Thyroid gland (tissue), 4 donors: ENCODE data around the gene TRIM65. TPM values are rescaled to one million over a fixed set of nuclear protein-coding genes. Genes with fewer than 3 reads are reported as not detected.

Source experiments
- DNase-seq, 2 donors: peaks; one replicate each; pipeline ENCODE4 v3.0.0-alpha.2; 2019
- H3K27ac ChIP-seq, 3 donors: fragments of 200-600 bp; sonication (generic); 1 replicate in 2 of 3; 2 replicates in 1 of 3; pipeline ENCODE4 v1.5.1; 2016 to 2019; ENCODE audit warnings: mild to moderate bottlenecking in 1 of 3, moderate library complexity in 1 of 3
- H3K27me3 ChIP-seq: fragments of 200-600 bp; sonication (generic); one replicate; pipeline ENCODE4 v1.5.1; 2019
- H3K36me3 ChIP-seq, 2 donors: fragments of 200-600 bp; sonication (generic); one replicate each; pipeline ENCODE4 v1.5.1; 2016 to 2019
- H3K4me1 ChIP-seq, 2 donors: fragments of 200-600 bp; sonication (generic); one replicate each; pipeline ENCODE4 v1.5.1; 2017 to 2019
- H3K4me3 ChIP-seq, 3 donors: fragments of 200-600 bp; sonication (generic); replicated peaks in 1 of 3; 1 replicate in 2 of 3; 2 replicates in 1 of 3; pipeline ENCODE4 v1.5.1; 2016; ENCODE audit warnings: mild to moderate bottlenecking in 1 of 3
- H3K9me3 ChIP-seq: fragments of 200-600 bp; sonication (generic); one replicate; pipeline ENCODE4 v1.5.1; 2017
- CTCF ChIP-seq, 6 experiments: fragments of 200-600 bp in 3 of 6; fragments of 450-650 bp in 3 of 6; sonication (generic) in 3 of 6; IDR thresholded peaks; one replicate each; pipeline ENCODE4 v1.5.1; 2016 to 2019; ENCODE audit warnings: antibody characterized with exemption in 6 of 6, mild to moderate bottlenecking in 2 of 6, inconsistent platforms in 1 of 6, moderate library complexity in 1 of 6
- POLR2A ChIP-seq, 2 donors: fragments of 450-650 bp; IDR thresholded peaks; one replicate each; pipeline ENCODE4 v1.6.1; 2017; ENCODE audit warnings: antibody characterized with exemption in 2 of 2, mild to moderate bottlenecking in 2 of 2, moderate library complexity in 1 of 2
- WGBS, 2 donors: methylation state at CpG; one replicate each; pipeline ENCODE4 v1.1.5; 2017; 5-methylcytosine and 5-hydroxymethylcytosine counted together
- intact Hi-C: fragments of 100-400 bp; cut with DNase I; formaldehyde crosslinking; loops from one replicate; pipeline ENCODE4 v1.15.1; 2023
- total RNA-seq, 4 donors: library from RNA; depleted of rRNA; stranded (reverse); fragments of >200 nt; gene quantifications; one replicate each; pipeline ENCODE4 v1.2.3, GENCODE V29; 2016

TRIM65 gene
- total RNA-seq, 4 donors from 2014 or later, result 23.0 to 39.4 (median 31.8) TPM

- WGBS, 2 donors, result 57 to 64% methylated on average over 17 to 18 of the region's 18 CpGs
- Histone ChIP-seq H3K36me3 (peaks cover 0 to 8% of the 10 kb centered on the region in 2 donors), H3K27me3 (no peaks in the 10 kb centered on the region), H3K27ac (peak overlapping the region; percentile 44 to 76 (median 72)), H3K9me3 (no peaks in the 10 kb centered on the region), H3K4me3 (no peak overlapping the region), H3K4me1 (peaks cover 32 to 45% of the 10 kb centered on the region in 2 donors)
- TF ChIP-seq CTCF (IDR thresholded peaks at IDR 0.05), result no peak
- TF ChIP-seq POLR2A (IDR thresholded peaks at IDR 0.05), result no peak
- intact Hi-C loops, result no loop called here
- peak; percentile 61 for DNase-seq
These were observed 25.6 kb upstream of the TRIM65 start for GRCh38 chr17:75922173-75922961.

- H3K9me3 ChIP-seq, result no peaks in the 10 kb centered on the region
- H3K4me3 ChIP-seq, result no peak overlapping the region
- peaks cover 0 to 8% of the 10 kb centered on the region in 2 donors for H3K36me3 ChIP-seq
- 89 to 91% methylated on average over 11 to 14 of the region's 15 CpGs for WGBS, 2 donors
- no peak for TF ChIP-seq CTCF (IDR thresholded peaks at IDR 0.05)
- TF ChIP-seq POLR2A (IDR thresholded peaks at IDR 0.05), result no peak
- peak overlapping the region in 2 of 3 donors; percentile 72 to 76 for H3K27ac ChIP-seq
- H3K4me1 ChIP-seq, result peaks cover 32 to 45% of the 10 kb centered on the region in 2 donors
- no peaks in the 10 kb centered on the region for H3K27me3 ChIP-seq
- intact Hi-C loops, result no loop called here
- no peak for DNase-seq
These were observed 24.8 kb upstream of the TRIM65 start for GRCh38 chr17:75921596-75921995.

- peaks cover 0 to 8% of the 10 kb centered on the region in 2 donors for H3K36me3 ChIP-seq
- no peak overlapping the region for H3K4me3 ChIP-seq
- peak overlapping the region in 2 of 3 donors; percentile 47 to 52 for H3K27ac ChIP-seq
- TF ChIP-seq POLR2A (IDR thresholded peaks at IDR 0.05) (no peak), CTCF (IDR thresholded peaks at IDR 0.05) (no peak)
- peaks cover 32 to 45% of the 10 kb centered on the region in 2 donors for H3K4me1 ChIP-seq
- WGBS, 2 donors, result 48 to 79% methylated on average over 5 to 9 of the region's 11 CpGs
- DNase-seq, result peak; percentile 69 to 76
- H3K27me3 ChIP-seq, result no peaks in the 10 kb centered on the region
- intact Hi-C loops, result no loop called here
- H3K9me3 ChIP-seq, result no peaks in the 10 kb centered on the region
These were observed 23.4 kb upstream of the TRIM65 start for GRCh38 chr17:75920045-75920560.

- Histone ChIP-seq H3K27me3 (no peaks in the 10 kb centered on the region), H3K4me3 (no peak overlapping the region), H3K9me3 (no peaks in the 10 kb centered on the region), H3K36me3 (peaks cover 0 to 10% of the 10 kb centered on the region in 2 donors), H3K4me1 (peaks cover 32 to 45% of the 10 kb centered on the region in 2 donors), H3K27ac (peak overlapping the region in 1 of 3 donors; percentile 47)
- no peak for DNase-seq
- intact Hi-C loops, result no loop called here
- WGBS, 2 donors, result 89 to 93% methylated on average over 19 to 21 of the region's 22 CpGs
- no peak for TF ChIP-seq CTCF (IDR thresholded peaks at IDR 0.05)
- no peak for TF ChIP-seq POLR2A (IDR thresholded peaks at IDR 0.05)
These were observed 22.9 kb upstream of the TRIM65 start for GRCh38 chr17:75919611-75920010.

- Histone ChIP-seq H3K36me3 (peaks cover 8 to 21% of the 10 kb centered on the region in 2 donors), H3K9me3 (no peaks in the 10 kb centered on the region), H3K27me3 (no peaks in the 10 kb centered on the region), H3K27ac (no peak overlapping the region), H3K4me3 (no peak overlapping the region), H3K4me1 (peaks cover 19 to 34% of the 10 kb centered on the region in 2 donors)
- 94 to 97% methylated on average over 14 to 26 of the region's 31 CpGs for WGBS, 2 donors
- no peak for DNase-seq
- intact Hi-C loops, result no loop called here
- no peak for TF ChIP-seq POLR2A (IDR thresholded peaks at IDR 0.05)
- TF ChIP-seq CTCF (IDR thresholded peaks at IDR 0.05), result no peak
These were observed 21.2 kb upstream of the TRIM65 start for GRCh38 chr17:75917917-75918445.
